SU-DHL-6 (cell line): ENCODE results near the gene GALE.

Experiments used
- CTCF ChIP-seq: fragments of 200-600 bp; sonication (generic); IDR thresholded peaks from one replicate; pipeline ENCODE4 v1.5.1; 2017; ENCODE audit warnings: antibody characterized with exemption, mild to moderate bottlenecking, low read length, moderate library complexity; ENCODE audit not compliant: insufficient read depth, poor library complexity, severe bottlenecking
- EZH2phosphoT487 ChIP-seq: fragments of 200-600 bp; sonication (generic), shearing (Covaris generic); conservative IDR thresholded peaks from 2 replicates; pipeline ENCODE4 v1.6.1; 2018; ENCODE audit warnings: mild to moderate bottlenecking, antibody characterized with exemption, low read length, moderate library complexity, mixed read lengths

GRCh38 chr1:23817633-23818032, 17.1 kb upstream of the GALE start:
- TF ChIP-seq CTCF: no peak
- no peak for TF ChIP-seq EZH2phosphoT487
